COLO668 (cell line): ENCODE results near the gene NRG2.

ENCODE experiments used
- DNase-seq: peaks from one replicate; lab custom pipeline; 2025; ENCODE audit not compliant: unreplicated experiment; lab: John Stamatoyannopoulos, UW

The NRG2 gene

GRCh38 chr5:139797856-139798510 is 245.1 kb downstream of the NRG2 start:
- DNase-seq: no peak

GRCh38 chr5:139797335-139797734 is 245.8 kb downstream of the NRG2 start:
- no peak for DNase-seq
